GM04503 (cell line): ENCODE measurements around the gene CHCHD3.

Source experiments
- DNase-seq: peaks from one replicate; pipeline ENCODE4 v3.0.0-alpha.2; 2012; ENCODE audit warnings: low read depth

Gene CHCHD3

GRCh38 chr7:132742189-132742612 lies 339.7 kb downstream of the CHCHD3 start:
- DNase-seq, result no peak

- no peak for DNase-seq
These were observed 341.7 kb downstream of the CHCHD3 start for GRCh38 chr7:132740176-132740575.

DNA sequence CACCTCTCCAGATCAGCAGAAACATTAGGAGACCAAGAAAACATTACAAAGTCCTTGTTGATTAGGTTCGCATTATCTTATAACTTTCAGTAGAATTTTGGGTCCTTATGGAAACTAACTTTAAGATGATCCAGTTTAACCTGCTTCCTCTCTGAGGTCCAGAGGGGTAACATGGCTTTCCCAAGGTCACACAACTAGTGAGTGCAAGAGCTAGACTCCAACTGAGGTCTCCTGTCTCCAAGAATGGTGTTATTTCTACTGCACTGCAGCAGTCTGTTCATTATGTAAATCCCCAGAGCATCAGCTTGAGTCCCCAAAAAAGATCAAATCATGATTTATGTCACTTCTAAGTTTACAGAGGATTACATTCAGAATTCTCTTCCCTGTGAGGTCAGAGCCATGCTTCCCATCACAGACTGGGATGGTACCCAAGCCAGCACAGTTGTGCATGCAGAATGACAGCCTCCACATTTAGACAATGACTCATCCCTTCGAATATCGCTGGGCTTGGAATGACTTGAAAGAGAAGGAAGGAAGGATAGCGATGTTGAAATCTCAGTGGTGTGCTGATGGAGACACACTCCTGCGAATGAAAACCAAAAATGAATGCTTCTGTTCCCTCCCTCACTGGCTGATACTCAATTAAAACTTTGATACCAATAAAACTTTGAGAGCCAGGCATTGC lies 342.5 kb downstream of the CHCHD3 start:
- peak; percentile 91 for DNase-seq

GRCh38 chr7:132738254-132738653 lies 343.6 kb downstream of the CHCHD3 start:
- peak; percentile 82 for DNase-seq

- DNase-seq, result no peak
These were observed 346.4 kb downstream of the CHCHD3 start for GRCh38 chr7:132735476-132735875.
